A673 (cell line): ENCODE measurements around the gene TIMM21.

Experiments used
- EZH2 ChIP-seq: fragments of 200-600 bp; sonication (generic); IDR thresholded peaks from 2 replicates; pipeline ENCODE4 v1.6.1; 2017; ENCODE audit warnings: borderline replicate concordance, low read depth, mild to moderate bottlenecking, mixed read lengths, antibody characterized with exemption, low read length; ENCODE audit not compliant: poor library complexity, severe bottlenecking
- TF ChIP-seq, protein P1 (sequence below): fragments of 300-800, 200-600 bp; sonication (generic); conservative IDR thresholded peaks from 2 replicates; pipeline ENCODE4 v1.5.1; 2017; ENCODE audit warnings: low read depth, mild to moderate bottlenecking, antibody characterized with exemption, low read length, moderate library complexity, mixed read lengths

GRCh38 chr18:74153793-74154192 is 5.5 kb downstream of the TIMM21 start:
- TF ChIP-seq, protein P1, sequence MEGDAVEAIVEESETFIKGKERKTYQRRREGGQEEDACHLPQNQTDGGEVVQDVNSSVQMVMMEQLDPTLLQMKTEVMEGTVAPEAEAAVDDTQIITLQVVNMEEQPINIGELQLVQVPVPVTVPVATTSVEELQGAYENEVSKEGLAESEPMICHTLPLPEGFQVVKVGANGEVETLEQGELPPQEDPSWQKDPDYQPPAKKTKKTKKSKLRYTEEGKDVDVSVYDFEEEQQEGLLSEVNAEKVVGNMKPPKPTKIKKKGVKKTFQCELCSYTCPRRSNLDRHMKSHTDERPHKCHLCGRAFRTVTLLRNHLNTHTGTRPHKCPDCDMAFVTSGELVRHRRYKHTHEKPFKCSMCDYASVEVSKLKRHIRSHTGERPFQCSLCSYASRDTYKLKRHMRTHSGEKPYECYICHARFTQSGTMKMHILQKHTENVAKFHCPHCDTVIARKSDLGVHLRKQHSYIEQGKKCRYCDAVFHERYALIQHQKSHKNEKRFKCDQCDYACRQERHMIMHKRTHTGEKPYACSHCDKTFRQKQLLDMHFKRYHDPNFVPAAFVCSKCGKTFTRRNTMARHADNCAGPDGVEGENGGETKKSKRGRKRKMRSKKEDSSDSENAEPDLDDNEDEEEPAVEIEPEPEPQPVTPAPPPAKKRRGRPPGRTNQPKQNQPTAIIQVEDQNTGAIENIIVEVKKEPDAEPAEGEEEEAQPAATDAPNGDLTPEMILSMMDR, result no peak
- no peak for TF ChIP-seq EZH2
